Measurements from ENCODE around the gene A3GALT2. TPM values are rescaled to one million over a fixed set of nuclear protein-coding genes. Genes with fewer than 3 reads are reported as not detected.

The A3GALT2 gene
- polyA plus RNA-seq, 4 donors: 0.20 to 0.21 TPM; not detected in 2

DNA sequence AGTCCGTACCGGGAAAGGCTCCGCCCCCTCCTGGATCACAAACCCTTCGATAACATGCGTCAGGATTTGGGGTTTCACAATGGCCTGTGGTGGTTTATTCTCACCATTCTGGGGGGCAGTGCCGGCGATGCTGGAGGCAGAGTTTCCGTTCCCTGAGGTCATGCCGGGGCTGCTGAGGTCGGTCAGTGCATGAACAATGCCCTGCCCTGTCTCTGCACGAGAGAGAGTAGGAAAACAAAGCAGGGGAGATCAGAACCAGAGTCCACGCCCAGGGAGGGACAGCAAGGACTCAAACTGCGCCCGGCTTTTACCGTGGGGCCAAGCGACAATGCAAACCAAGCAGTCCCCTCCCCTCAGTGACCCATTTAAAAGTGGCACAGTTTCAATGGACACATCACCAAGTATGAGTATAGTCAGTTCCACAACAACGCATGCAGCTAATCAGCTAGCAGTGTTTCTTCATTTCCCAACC is 13.2 kb upstream of the A3GALT2 start:
- no peak for DNase-seq (ENCODE audit: low read depth in 4 of 4, low spot score in 2 of 4)

DNA sequence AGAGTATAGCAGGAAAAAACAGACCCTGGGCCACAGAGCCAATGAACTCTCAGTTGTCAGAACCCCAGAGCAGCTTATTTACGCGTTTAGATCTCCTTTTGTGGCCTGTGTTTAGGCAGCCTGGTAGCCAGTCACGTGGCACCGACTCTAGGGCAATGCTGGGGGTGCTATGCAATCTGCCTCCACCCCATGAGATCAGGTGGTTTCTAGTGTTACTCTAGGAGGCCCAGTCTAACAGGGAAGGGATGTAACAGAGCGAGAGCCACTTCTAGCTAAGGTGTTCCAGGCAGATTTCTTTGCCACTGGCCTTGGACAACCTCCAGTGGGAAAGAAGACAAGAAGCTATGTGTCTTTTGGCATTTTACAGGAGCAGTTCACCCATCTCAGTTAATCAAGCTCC is 12.0 kb upstream of the A3GALT2 start:
- DNase-seq (ENCODE audit: low read depth in 4 of 4, low spot score in 2 of 4): no peak

DNA sequence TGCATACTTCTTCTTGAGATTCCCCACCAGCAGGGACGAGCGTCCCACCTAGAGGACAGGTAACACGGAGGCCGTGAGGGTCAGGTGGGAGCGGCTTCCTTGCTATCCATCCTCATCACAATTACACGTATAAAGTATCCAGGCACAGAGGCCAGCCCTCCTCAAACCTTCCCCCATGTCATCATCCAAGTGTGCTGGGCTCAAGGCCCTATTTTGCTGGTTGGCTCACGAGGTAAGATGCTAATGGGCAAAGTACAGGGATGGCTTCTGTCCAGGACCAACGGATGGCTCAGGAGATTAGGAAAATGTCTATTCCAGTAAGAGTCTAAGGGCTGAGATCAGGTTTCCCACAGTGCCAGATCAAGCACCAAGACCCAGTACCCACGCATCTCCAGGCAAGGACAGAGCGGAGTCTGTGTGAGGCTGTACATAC is 11.5 kb upstream of the A3GALT2 start:
- DNase-seq (ENCODE audit: low read depth in 4 of 4, low spot score in 2 of 4): no peak

DNA sequence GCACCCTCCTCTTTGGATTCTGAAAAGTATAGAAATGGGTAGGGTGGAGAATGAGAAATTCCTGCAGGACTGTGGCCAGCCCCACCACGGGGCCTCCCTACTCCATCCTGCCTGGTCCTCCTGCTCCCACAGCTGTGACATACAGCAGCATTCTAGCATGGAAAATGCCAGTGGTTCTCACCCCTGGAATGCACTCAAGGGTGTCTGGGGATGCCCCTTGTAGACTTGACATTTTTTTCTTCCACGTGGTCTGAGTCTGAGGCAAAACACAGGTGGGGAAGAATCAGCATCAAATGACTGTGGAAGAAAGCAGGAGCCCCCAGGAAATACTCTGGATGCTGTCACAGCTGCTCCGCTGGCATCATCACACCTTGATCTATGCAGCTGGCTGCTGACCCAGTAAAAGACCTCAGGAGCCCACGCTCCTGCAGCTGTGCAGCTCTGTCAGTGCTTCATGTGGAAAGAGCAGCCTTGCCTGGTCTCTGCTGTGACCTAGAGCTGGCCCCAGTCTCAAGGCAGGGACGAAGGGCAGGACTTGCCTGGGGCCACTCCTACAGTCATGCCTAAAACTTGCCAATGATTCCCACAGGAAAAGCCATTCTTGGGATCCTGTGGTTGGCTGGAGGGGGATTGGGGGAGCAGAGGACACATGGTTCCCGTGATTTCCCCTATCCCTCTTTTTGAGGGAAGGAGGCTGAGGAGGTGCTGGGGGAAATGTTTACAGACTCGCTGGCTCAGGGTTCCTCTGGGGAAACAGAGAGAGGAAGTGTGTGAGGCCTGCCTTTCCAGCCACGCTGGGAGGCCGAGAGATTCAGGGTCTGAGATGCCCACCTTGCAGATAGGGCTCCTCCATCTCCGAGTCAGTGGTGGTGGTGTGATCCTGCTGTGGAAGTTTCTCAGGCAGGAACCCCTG is 10.8 kb upstream of the A3GALT2 start:
- DNase-seq (ENCODE audit: low read depth in 4 of 4, low spot score in 2 of 4): no peak

DNA sequence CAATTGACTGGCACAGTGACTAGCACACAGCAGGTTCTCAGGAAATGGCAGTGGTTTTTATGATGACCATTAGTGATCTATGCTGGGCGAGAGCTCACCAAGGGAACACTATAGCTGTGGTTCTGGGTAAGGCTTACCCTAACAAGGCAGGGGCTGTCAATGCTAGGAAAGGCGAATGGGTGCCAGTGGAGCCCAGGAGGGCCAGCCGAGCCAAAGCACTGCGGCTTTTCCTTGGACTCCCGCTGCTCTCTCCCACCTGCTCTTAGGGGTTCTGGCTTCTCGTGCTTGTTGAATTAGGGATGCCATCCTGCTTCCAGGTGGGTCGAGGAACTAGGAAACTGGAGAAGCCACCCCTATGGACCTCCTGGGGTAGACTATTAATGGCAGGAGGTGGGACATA is 10.0 kb upstream of the A3GALT2 start:
- no peak for DNase-seq (ENCODE audit: low read depth in 4 of 4, low spot score in 2 of 4)

DNA sequence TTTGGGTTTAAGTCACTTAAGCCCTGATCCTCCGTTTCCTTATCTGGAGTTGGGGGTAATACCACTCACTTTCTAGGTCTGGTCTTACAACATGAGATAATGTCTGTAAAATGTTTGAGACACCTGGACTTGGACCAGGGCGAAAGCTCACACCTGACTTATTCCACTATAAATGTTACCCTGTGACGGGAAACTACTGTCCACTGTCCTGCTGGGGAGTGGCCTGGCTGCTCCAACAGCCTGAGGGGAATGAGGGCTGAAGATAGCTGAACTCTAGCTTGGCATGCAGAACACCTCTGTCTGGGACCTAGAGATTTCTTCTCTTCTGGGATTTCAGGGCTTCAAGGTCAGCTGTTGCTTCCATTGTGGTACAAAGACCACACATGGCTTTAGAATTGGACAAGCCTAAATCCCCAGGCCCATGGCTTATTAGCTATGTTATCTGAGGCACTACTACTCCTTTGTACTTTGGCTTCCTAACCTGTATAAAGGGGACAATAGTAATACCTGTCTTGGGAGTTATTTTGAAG is 9.5 kb upstream of the A3GALT2 start:
- DNase-seq (ENCODE audit: low read depth in 4 of 4, low spot score in 2 of 4): no peak

DNA sequence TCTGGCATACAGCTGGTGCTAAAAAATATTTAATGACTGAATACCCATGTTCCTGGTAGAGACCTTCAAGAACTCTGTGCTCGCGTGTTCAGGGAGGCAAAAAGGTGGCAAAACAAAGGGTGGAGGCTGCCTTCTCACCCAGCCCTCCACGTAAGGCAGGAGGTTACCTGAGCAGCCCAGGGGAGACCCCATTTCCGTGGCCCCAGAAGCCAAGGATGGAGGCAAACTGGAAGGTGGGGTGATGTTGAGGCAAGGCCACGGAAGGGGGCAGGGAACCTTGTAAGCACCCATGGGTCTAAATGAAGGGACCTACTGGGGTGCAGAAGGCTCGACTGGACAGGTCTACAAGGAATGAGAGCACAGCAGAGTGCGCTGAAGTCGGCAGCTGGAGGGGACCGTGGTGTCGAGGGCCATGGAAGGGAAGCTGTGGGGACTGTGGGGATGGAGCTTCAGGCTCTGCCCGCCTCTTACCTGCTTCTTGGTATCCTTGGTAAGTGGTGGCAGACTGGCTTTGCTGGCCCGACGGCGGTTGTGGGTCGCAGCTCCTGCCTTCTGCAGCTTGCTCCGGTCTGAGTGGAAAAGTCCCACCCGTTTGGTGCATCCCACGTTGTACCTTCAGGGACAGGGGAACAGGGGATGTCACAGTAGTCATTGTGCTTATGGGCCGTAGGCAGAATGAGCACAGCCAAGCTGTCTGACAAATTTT is 8.9 kb upstream of the A3GALT2 start:
- DNase-seq (ENCODE audit: low read depth in 4 of 4, low spot score in 2 of 4): no peak

DNA sequence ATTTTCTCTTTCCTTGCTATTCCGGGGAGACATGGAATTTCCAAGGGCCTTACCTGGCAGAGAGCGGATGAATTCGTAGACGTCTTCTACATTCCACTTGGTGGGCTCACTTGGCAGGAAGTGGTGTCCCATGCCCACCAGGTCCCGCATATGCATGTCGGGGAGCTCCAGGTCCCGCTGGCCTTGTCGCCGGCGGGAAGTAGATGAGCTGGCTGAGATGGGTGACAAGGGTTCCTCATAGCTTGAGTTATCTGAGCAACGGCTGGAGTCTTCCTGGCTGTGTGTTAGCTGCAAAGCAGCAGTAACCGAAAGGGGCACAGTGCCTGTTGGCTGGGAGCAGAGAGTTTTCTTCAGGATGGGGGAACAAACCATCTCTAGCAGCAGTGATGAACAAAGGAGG is 7.9 kb upstream of the A3GALT2 start:
- no peak for DNase-seq (ENCODE audit: low read depth in 4 of 4, low spot score in 2 of 4)

DNA sequence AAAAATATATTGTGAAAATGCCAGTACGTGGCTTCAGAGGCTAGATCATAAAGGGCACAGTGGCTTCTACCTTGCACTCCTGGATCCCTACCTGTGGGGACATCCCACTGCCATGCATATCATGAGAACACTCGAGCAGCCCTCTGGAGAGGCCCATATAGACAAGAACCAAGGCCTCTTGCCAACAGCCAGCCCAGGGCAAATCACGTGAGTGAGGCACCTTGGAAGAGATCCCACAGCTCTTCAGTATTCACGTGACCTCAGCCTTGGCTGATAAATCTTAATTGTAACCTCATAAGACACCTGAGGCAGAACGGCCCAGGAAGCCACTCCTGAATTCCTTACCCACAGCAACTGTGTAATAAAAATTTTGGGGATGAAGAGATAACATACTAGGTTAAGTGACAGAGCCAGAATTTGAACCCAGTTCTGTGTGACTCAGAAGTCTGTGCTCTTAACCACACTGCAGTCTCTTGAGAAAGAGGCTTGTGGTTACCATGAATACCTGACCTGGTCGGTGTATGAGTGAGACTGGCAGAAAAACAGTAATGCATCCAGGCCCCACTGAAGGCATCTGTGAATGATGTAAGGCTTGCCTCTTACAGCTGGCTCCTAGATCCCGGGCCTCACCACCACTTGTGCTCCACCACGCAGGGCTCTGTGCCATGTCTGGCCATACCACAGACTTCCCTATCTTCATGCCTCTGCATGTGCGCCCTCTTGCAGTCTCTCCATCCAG is 6.9 kb upstream of the A3GALT2 start:
- DNase-seq (ENCODE audit: low read depth in 4 of 4, low spot score in 2 of 4): no peak

DNA sequence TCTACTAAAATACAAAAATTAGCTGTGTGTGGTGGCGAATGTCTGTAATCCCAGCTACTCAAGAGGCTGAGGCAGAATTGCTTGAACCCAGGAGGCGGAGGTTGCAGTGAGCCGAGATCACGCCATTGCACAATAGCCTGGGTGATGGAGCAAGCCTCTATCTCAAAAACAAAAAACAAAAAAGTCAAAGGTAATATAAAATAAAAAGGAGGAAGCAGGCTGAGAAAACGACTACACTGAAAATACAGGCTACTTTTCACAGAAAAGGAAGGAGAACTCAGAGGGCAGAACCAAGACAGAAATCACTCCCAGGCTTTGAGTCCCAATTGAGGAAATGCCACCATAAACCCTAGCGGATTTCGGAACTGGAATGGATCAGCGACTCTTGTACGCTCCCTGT is 5.9 kb upstream of the A3GALT2 start:
- DNase-seq (ENCODE audit: low read depth in 4 of 4, low spot score in 2 of 4): no peak

DNA sequence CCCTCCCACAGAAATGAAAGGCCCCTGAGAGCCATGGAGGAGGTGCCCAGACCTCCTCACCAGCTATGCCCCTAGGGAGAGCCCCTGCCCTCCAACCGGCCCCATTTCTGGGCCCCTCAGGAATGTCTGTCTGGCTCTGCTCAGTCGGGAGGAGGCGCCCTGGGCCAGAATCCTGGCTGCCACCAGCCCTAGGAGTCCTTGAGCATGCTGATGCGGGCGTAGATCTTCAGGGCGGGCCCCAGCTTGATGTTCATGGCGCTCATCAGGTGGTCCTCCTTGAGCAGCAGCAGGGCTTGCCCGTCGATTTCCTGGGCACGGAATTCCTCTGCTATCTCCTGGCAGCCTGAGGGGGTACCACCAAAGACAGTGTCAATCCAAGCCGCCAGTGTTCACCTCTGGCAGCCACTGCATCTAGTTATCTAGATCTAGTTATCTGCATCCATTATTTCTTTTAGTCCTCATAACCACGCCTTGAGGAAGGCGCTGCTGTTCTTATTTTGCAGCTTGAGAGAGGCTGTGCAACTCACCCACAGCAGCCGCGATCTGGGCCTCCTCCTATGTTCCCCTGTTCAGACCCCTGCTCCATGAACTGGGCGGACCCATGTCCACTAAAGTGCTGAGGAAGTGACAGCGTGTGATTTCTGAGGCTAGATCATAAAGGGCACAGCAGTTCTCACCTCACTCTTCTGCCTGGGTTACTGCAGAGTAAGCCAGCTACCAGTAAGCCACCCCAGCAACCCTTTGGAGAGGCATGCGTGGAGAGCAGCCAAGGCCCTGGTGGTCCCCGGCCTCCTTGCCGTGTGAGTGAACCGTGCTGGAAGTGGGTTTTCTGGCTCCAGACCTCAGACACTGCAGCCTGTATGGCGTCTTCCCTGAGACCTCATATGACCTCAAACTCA is 4.0 kb upstream of the A3GALT2 start:
- DNase-seq (ENCODE audit: low read depth in 4 of 4, low spot score in 2 of 4): no peak

DNA sequence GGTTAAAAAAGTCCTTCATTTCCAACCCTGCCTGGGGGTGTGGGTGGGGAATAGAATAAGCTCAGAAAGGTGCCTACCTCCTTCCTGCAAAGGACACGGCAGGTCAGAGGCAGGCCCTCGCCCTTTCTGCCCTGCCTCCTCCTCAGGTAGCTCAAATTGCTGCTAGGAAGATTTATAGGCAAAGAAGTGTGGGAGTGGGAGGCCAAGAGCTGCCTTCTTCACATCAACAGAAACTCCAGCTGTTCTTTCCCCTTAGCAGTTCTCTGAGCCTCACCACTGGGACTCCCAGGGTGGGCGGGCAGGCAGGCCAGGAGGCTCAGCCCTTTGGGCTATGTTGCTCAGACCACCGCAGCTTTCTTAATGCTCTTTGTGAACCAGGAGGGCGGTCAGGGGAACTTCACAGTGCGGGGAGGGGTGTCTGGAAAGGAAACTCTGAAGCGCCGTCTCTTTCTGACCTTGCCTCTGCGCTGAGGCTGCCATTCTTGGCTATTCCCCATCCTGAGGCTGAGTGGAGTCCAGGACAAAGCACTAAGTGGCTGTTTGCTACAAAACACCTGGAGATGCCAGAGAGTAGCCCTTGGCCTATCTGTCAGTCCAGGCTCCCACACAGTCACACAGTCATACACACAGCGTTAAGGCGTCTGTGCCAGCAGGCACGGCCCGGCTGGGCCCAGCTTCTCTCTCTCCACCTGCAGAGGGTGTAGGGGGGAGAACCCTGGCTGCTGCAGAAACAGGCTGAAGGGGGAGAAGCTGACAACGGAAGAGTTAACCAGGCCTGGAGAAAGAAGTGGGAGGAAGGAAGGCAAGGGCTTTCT is 3.0 kb upstream of the A3GALT2 start:
- no peak for DNase-seq (ENCODE audit: low read depth in 4 of 4, low spot score in 2 of 4)

DNA sequence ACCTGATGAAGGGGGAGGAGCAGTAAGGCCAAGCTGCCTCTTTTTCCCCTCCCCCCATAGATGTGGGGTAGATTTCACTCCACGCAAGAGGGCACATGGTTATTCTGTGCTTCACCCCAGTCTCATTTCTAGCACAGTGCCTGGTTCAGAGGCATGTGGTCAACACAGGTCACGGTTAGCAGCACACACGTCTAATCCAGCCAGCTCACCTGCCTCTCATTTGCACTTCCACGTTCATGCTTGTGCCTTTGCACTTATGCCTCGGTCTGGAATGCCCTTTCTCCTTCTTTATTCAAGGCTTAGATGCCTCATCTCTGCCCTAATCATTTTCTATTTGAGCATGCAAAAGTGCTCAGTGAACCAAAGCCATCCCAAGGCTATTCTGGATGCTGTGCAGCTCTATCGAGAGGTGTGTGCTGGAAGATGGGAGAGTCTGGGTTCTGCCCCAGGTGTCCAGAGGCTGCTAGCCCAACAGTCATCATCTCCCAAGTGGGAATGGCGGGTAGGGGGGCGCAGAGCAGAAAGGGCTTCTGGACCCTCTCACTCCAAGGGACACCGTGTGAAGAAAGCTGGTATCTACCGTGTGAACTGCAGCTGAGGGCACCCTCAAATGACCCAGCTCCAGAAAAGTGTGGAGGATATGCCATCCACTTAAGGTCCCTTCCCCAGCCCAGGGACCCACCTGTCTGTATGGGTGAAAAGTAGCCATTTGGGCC is 2.1 kb upstream of the A3GALT2 start:
- no peak for DNase-seq (ENCODE audit: low read depth in 4 of 4, low spot score in 2 of 4)

DNA sequence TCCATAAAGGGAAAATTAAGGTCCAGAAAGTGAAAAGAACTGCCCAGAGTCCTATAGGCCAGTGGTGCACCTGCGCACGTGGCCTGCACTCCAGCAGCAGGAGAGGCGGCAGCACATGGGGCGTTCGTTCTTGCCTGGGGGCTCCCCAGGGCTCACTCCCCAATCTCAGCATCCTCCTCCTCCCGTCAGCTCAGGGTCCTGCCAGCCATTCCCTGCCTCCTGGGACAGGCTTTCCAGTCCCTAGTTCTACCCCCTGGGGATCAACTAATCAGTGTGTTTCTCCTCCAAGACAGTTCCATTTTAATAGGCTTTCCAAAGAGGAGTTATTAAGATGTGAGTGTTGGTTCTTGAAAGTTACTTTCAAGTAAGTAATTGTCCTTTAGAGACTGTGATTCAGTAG is 1.2 kb upstream of the A3GALT2 start:
- no peak for DNase-seq (ENCODE audit: low read depth in 4 of 4, low spot score in 2 of 4)

DNA sequence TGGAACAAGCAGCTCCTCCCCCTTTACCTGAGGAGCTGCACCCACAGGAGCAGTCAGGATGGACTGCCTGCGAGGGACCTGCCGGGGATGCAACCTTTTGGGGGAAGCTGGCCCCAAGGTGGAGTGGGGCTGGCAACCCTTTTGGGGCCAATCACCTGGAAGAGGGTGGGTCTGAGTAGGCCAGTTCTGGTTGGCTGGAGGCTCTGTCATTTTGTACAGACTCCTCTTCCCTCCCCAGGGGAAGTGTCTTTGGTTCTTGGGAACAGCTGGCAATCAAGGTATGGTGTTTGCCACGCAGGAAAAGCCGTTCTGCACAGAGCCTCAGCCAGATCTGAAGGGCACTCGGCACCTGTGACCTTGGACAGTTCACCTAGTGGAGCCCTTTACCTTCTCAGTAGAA is 280 bp upstream of the A3GALT2 start:
- no peak for DNase-seq (ENCODE audit: low read depth in 4 of 4, low spot score in 2 of 4)

DNA sequence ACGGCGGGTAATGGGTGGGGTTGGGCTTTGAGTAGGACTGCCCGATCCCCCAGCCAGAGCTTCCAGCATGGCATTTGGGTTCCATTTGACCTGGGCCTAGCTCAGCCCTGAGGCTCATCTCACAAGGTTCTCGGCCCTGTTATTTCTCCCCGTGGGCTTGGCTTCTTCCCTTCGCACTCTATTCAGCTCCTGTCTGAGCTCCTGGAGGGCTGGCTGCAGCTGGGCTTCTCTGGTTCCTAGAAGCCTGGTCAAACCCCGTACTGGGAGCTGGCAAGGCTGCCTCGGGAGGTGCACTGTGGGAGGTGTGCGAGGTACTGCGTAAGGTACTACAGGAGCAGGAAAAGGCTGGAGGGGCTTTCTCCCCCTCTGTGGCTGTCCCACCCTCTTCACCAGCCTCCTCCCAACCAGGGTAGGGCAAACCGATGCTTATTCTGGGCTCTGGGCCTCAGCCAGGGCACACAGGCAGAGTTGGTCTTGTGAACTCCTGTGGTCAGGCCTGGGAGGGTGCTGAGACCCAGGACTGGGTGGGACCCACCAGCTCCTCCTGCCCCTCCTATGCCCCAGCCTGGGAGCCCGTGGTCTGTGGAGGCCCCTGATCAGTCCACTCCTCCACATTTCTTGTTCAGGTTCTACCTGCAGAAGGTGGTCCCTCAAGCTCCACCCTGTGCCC is 814 bp downstream of the A3GALT2 start:
- DNase-seq (ENCODE audit: low read depth in 4 of 4, low spot score in 2 of 4): no peak

DNA sequence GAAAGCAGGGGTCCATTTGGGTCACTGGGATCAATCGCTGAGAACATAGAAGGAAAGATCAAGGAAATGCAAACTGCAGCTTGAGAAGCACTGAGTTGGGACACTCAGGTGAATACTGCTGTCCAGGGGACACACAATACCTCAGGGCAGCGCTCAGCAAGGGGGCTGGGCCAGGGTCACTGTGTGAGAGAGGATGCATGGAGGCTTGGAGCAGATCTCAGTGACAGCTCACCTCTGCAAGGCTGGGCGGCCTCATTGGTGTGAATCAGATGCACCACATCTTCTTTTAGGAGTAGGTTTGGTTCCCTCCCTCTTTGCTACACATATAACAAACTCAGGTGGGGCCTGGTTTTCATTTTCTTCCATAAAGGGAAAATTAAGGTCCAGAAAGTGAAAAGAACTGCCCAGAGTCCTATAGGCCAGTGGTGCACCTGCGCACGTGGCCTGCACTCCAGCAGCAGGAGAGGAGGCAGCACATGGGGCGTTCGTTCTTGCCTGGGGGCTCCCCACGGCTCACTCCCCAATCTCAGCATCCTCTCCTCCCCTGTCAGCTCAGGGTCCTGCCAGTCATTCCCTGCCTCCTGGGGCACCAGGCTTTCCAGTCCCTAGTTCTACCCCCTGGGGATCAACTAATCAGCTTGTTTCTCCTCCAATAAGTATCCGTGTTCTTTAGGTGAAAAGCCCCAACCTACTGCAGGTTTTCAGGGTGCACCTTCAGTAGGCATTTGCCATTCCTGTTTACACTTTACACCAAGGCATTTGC is 1.5 kb downstream of the A3GALT2 start:
- DNase-seq (ENCODE audit: low read depth in 4 of 4, low spot score in 2 of 4): no peak

All from left renal cortex interstitium (tissue), 4 donors.